Measurements from ENCODE around the gene PHC2.

Gene PHC2

GRCh38 chr1:33281554-33282303 is 149.2 kb downstream of the PHC2 start:
- no peaks in the 10 kb centered on the region for H3F3A ChIP-seq (ENCODE audit: insufficient read depth, low read length)
- no peaks in the 10 kb centered on the region for H3K9me3 ChIP-seq (ENCODE audit: low read length)
- no peak overlapping the region for H3K4me2 ChIP-seq (ENCODE audit: low read length)
- H3K79me2 ChIP-seq (ENCODE audit: insufficient read depth, low read length): no peaks in the 10 kb centered on the region
- H3K9me2 ChIP-seq (ENCODE audit: low read depth, low read length): no peaks in the 10 kb centered on the region
- H3K4me1 ChIP-seq (ENCODE audit: insufficient read depth, low read length, severe bottlenecking): no peaks in the 10 kb centered on the region
- H4K20me1 ChIP-seq (ENCODE audit: insufficient read depth, low read length): no peaks in the 10 kb centered on the region
- H3K4me3 ChIP-seq (ENCODE audit: low read depth, low read length, poor library complexity, severe bottlenecking): no peak overlapping the region
- TF ChIP-seq EZH2 (IDR thresholded peaks at IDR 0.05; ENCODE audit: borderline replicate concordance, low read length): no peak
- TF ChIP-seq, protein P1, sequence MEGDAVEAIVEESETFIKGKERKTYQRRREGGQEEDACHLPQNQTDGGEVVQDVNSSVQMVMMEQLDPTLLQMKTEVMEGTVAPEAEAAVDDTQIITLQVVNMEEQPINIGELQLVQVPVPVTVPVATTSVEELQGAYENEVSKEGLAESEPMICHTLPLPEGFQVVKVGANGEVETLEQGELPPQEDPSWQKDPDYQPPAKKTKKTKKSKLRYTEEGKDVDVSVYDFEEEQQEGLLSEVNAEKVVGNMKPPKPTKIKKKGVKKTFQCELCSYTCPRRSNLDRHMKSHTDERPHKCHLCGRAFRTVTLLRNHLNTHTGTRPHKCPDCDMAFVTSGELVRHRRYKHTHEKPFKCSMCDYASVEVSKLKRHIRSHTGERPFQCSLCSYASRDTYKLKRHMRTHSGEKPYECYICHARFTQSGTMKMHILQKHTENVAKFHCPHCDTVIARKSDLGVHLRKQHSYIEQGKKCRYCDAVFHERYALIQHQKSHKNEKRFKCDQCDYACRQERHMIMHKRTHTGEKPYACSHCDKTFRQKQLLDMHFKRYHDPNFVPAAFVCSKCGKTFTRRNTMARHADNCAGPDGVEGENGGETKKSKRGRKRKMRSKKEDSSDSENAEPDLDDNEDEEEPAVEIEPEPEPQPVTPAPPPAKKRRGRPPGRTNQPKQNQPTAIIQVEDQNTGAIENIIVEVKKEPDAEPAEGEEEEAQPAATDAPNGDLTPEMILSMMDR (IDR thresholded peaks at IDR 0.05; ENCODE audit: low read length): no peak
- no peak overlapping the region for H3K9ac ChIP-seq (ENCODE audit: low read length)
- H3K27me3 ChIP-seq (ENCODE audit: insufficient read depth, low read length): no peaks in the 10 kb centered on the region
- no peak overlapping the region for H2AFZ ChIP-seq (ENCODE audit: low read length)
- no peak overlapping the region for H3K27ac ChIP-seq (ENCODE audit: low read depth, low read length, poor library complexity, severe bottlenecking)
- no peaks in the 10 kb centered on the region for H3K36me3 ChIP-seq (ENCODE audit: insufficient read depth, low read length)

DNA sequence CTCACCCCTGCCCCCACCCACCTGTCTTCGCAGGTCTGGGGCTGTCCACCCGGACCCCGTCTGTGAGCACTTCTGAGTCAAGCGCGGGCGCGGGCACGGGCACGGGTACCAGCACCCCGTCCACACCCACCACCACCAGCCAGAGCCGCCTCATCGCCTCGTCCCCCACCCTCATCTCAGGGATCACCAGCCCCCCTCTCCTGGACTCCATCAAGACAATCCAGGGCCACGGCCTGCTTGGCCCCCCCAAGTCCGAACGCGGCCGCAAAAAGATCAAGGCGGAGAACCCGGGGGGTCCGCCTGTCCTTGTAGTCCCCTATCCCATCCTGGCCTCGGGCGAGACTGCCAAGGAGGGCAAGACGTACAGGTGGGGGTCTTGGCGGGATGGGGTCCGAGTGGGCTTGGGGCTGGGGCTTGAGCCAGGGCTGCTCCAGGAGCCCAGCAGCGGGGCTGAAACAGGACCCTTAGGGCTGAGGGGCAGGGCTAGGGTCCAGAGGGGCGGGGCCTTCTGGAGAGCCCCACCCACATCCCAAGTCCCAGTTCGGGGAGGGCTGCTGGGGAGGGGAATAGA is 150.7 kb downstream of the PHC2 start:
- no peaks in the 10 kb centered on the region for H4K20me1 ChIP-seq (ENCODE audit: insufficient read depth, low read length)
- H3K36me3 ChIP-seq (ENCODE audit: insufficient read depth, low read length): no peaks in the 10 kb centered on the region
- H3F3A ChIP-seq (ENCODE audit: insufficient read depth, low read length): no peaks in the 10 kb centered on the region
- H3K27ac ChIP-seq (ENCODE audit: low read depth, low read length, poor library complexity, severe bottlenecking): no peak overlapping the region
- no peaks in the 10 kb centered on the region for H3K79me2 ChIP-seq (ENCODE audit: insufficient read depth, low read length)
- TF ChIP-seq, protein P1 (IDR thresholded peaks at IDR 0.05; ENCODE audit: low read length): no peak
- no peak for TF ChIP-seq EZH2 (IDR thresholded peaks at IDR 0.05; ENCODE audit: borderline replicate concordance, low read length)
- H3K9me2 ChIP-seq (ENCODE audit: low read depth, low read length): no peaks in the 10 kb centered on the region
- no peaks in the 10 kb centered on the region for H3K4me1 ChIP-seq (ENCODE audit: insufficient read depth, low read length, severe bottlenecking)
- H2AFZ ChIP-seq (ENCODE audit: low read length): no peak overlapping the region
- no peak overlapping the region for H3K9ac ChIP-seq (ENCODE audit: low read length)
- H3K9me3 ChIP-seq (ENCODE audit: low read length): no peaks in the 10 kb centered on the region
- H3K4me3 ChIP-seq (ENCODE audit: low read depth, low read length, poor library complexity, severe bottlenecking): no peak overlapping the region
- H3K27me3 ChIP-seq (ENCODE audit: insufficient read depth, low read length): no peaks in the 10 kb centered on the region
- H3K4me2 ChIP-seq (ENCODE audit: low read length): no peak overlapping the region

DNA sequence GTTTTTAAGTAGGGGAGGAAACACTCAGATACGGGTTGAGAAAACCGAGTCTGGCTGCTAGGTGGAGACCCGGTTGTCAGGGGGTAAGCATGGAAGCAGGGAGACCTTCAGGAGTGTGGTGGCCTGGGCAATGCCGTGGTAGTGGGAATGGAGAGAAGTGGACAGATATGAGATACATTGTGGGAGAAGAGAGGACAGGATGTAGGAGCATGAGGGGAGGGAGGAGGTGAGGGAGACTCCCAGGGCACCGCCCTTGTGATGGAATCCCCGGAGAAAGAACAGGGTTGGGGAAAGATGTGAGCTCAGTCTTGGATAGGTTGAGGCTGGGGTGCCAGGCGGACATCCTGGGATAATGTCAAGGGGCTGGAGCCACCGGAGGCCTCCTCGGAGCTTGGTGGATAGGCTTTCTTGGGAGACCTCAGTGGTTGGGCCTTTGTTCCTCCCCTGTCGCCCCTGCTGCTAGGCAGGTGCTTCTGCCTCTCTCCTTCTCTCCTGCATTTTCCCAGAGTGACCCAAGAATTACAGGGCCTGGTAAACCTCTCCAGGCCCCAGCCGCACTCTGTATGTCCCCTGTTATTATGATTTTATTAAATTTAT is 153.3 kb downstream of the PHC2 start:
- H3K9me2 ChIP-seq (ENCODE audit: low read depth, low read length): no peaks in the 10 kb centered on the region
- no peaks in the 10 kb centered on the region for H3K4me1 ChIP-seq (ENCODE audit: insufficient read depth, low read length, severe bottlenecking)
- no peaks in the 10 kb centered on the region for H3K27me3 ChIP-seq (ENCODE audit: insufficient read depth, low read length)
- no peaks in the 10 kb centered on the region for H4K20me1 ChIP-seq (ENCODE audit: insufficient read depth, low read length)
- H3K4me3 ChIP-seq (ENCODE audit: low read depth, low read length, poor library complexity, severe bottlenecking): no peak overlapping the region
- no peaks in the 10 kb centered on the region for H3K9me3 ChIP-seq (ENCODE audit: low read length)
- TF ChIP-seq, protein P1 (IDR thresholded peaks at IDR 0.05; ENCODE audit: low read length): no peak
- no peak for TF ChIP-seq EZH2 (IDR thresholded peaks at IDR 0.05; ENCODE audit: borderline replicate concordance, low read length)
- no peak overlapping the region for H3K27ac ChIP-seq (ENCODE audit: low read depth, low read length, poor library complexity, severe bottlenecking)
- H2AFZ ChIP-seq (ENCODE audit: low read length): no peak overlapping the region
- H3K36me3 ChIP-seq (ENCODE audit: insufficient read depth, low read length): no peaks in the 10 kb centered on the region
- H3K79me2 ChIP-seq (ENCODE audit: insufficient read depth, low read length): no peaks in the 10 kb centered on the region
- H3K9ac ChIP-seq (ENCODE audit: low read length): no peak overlapping the region
- H3F3A ChIP-seq (ENCODE audit: insufficient read depth, low read length): no peaks in the 10 kb centered on the region
- no peak overlapping the region for H3K4me2 ChIP-seq (ENCODE audit: low read length)
